Duodenal mucosa (tissue), 2 donors: ENCODE results near the gene FCF1.

Experiments
- H3K27ac ChIP-seq: one replicate; pipeline ENCODE4 v1.7.0; 2013; ENCODE audit warnings: low read depth, low read length
- H3K27me3 ChIP-seq, 2 donors: one replicate each; pipeline ENCODE4 v1.7.0; 2013; ENCODE audit warnings: low read length in 2 of 2, control low read depth in 1 of 2; ENCODE audit not compliant: insufficient read depth in 2 of 2, control insufficient read depth in 1 of 2
- H3K36me3 ChIP-seq, 2 donors: one replicate each; pipeline ENCODE4 v1.7.0; 2013; ENCODE audit warnings: low read length in 2 of 2, control low read depth in 1 of 2; ENCODE audit not compliant: insufficient read depth in 2 of 2, control insufficient read depth in 1 of 2
- H3K4me1 ChIP-seq, 2 donors: one replicate each; pipeline ENCODE4 v1.7.0; 2013; ENCODE audit warnings: low read length in 2 of 2, control low read depth in 1 of 2; ENCODE audit not compliant: insufficient read depth in 2 of 2, control insufficient read depth in 1 of 2
- H3K4me3 ChIP-seq, 2 donors: one replicate each; pipeline ENCODE4 v1.7.0; 2013; ENCODE audit warnings: low read length in 2 of 2, low read depth in 1 of 2
- H3K9ac ChIP-seq, 2 donors: one replicate each; pipeline ENCODE4 v1.7.0; 2013; ENCODE audit warnings: low read length in 2 of 2, low read depth in 1 of 2
- H3K9me3 ChIP-seq, 2 donors: one replicate each; pipeline ENCODE4 v1.7.0; 2013; ENCODE audit warnings: low read length in 2 of 2, control low read depth in 1 of 2; ENCODE audit not compliant: control insufficient read depth in 1 of 2

Gene FCF1

GRCh38 chr14:74682169-74682952, 30.6 kb upstream of the FCF1 start:
- Histone ChIP-seq H3K9ac (no peak overlapping the region), H3K4me3 (no peak overlapping the region), H3K27me3 (no peaks in the 10 kb centered on the region), H3K9me3 (no peaks in the 10 kb centered on the region), H3K4me1 (peaks cover 15 to 22% of the 10 kb centered on the region in 2 donors), H3K27ac (no peak overlapping the region), H3K36me3 (peaks cover 8 to 27% of the 10 kb centered on the region in 2 donors)

GRCh38 chr14:74683406-74683805, 29.5 kb upstream of the FCF1 start:
- Histone ChIP-seq H3K9me3 (no peaks in the 10 kb centered on the region), H3K9ac (no peak overlapping the region), H3K4me1 (peaks cover 16 to 26% of the 10 kb centered on the region in 2 donors), H3K27ac (no peak overlapping the region), H3K36me3 (peaks cover 8 to 29% of the 10 kb centered on the region in 2 donors), H3K27me3 (no peaks in the 10 kb centered on the region), H3K4me3 (no peak overlapping the region)

- H3K27ac ChIP-seq = no peak overlapping the region
- H3K36me3 ChIP-seq = peaks cover 8 to 29% of the 10 kb centered on the region in 2 donors
- H3K9me3 ChIP-seq = no peaks in the 10 kb centered on the region
- no peak overlapping the region for H3K4me3 ChIP-seq
- H3K27me3 ChIP-seq = no peaks in the 10 kb centered on the region
- no peak overlapping the region for H3K9ac ChIP-seq
- H3K4me1 ChIP-seq = peaks cover 16 to 26% of the 10 kb centered on the region in 2 donors
Measured at GRCh38 chr14:74684434-74684833, 28.5 kb upstream of the FCF1 start.

DNA sequence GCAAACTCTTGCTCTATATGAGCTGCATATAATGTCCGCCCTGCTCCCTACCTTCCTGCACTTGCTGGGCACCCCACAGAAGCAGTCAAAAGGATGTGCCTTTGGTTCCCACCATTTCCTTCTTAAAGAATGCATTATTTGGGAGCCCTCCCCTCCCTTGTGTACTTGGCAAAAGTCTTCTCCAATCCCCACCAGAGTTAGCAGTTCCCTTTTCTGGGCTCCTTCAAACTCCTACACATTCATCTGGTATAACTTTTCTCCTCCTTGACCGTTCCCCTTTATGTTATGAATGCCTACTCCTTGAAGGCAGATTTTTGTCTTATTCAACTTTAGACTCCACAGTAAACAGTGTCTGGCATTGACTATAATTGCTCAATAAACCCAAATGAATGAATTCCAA, 27.9 kb upstream of the FCF1 start:
- H3K4me1 ChIP-seq = peaks cover 16 to 26% of the 10 kb centered on the region in 2 donors
- H3K9ac ChIP-seq = no peak overlapping the region
- H3K27ac ChIP-seq = no peak overlapping the region
- H3K9me3 ChIP-seq = no peaks in the 10 kb centered on the region
- peaks cover 8 to 33% of the 10 kb centered on the region in 2 donors for H3K36me3 ChIP-seq
- H3K4me3 ChIP-seq = no peak overlapping the region
- H3K27me3 ChIP-seq = no peaks in the 10 kb centered on the region

DNA sequence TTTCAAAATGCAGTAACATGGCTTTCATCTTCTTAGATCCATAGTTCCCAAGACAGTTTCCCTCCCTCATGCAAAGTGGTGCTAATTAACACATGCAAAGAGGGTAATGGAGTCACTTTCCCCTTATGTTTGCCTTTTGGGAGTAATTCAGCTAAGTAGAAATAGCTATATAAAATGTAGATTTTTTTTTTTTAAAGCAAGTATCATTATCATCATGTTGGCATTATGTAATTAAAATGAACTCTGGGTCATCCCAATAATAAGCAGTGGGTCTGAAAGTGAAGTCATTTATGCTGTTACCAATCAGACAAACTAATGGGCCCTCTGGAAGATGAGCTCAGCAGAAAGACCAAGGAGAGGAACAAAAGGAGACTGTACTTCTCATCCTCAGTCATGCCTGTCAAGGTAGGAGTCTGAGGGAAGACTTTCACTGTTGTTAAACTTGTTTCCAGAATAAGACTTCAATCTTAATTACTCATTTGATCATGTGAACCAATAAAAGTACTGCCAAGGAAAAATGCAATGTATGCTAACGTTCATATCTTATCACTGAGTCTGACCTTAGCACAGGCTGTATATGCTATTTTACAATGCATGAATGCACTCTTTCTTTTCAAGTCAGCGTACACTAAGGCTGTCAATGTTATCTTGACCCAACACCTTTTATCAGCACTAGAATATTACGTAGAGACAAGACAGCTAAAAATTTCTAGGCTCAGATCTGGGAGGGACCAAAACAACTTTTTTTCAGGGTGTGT, 26.8 kb upstream of the FCF1 start:
- no peak overlapping the region for H3K9ac ChIP-seq
- peaks cover 16 to 26% of the 10 kb centered on the region in 2 donors for H3K4me1 ChIP-seq
- H3K4me3 ChIP-seq = no peak overlapping the region
- H3K27me3 ChIP-seq = no peaks in the 10 kb centered on the region
- H3K36me3 ChIP-seq = peaks cover 8 to 39% of the 10 kb centered on the region in 2 donors
- no peaks in the 10 kb centered on the region for H3K9me3 ChIP-seq
- no peak overlapping the region for H3K27ac ChIP-seq

DNA sequence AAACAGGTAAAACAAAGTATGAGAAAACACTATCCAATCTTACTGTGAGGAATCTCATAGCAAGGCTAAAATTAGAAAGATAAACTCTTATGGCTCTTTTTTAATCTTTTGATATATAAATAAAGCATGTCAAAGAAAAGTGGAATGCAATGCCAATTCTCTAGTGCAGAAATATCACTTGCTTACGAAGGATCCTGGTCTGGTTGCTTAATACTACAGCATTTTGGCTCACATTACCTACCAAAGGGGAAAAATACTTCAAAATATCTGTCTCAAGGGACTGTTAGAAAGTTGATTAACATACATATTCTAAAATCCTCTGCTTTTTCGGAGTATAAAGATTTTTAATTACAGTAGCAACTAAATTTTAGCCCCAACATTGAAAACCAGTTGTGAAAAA, 21.5 kb upstream of the FCF1 start:
- no peak overlapping the region for H3K4me3 ChIP-seq
- H3K9ac ChIP-seq = no peak overlapping the region
- H3K36me3 ChIP-seq = peaks cover 0 to 26% of the 10 kb centered on the region in 2 donors
- peaks cover 8 to 11% of the 10 kb centered on the region in 2 donors for H3K4me1 ChIP-seq
- no peaks in the 10 kb centered on the region for H3K9me3 ChIP-seq
- no peaks in the 10 kb centered on the region for H3K27me3 ChIP-seq
- H3K27ac ChIP-seq = no peak overlapping the region

GRCh38 chr14:74693191-74693590, 19.8 kb upstream of the FCF1 start:
- no peak overlapping the region for H3K4me3 ChIP-seq
- H3K4me1 ChIP-seq = no peaks in the 10 kb centered on the region
- H3K36me3 ChIP-seq = peaks cover 0 to 28% of the 10 kb centered on the region in 2 donors
- no peak overlapping the region for H3K9ac ChIP-seq
- H3K9me3 ChIP-seq = no peaks in the 10 kb centered on the region
- H3K27me3 ChIP-seq = no peaks in the 10 kb centered on the region
- H3K27ac ChIP-seq = no peak overlapping the region

- H3K4me1 ChIP-seq = no peaks in the 10 kb centered on the region
- no peaks in the 10 kb centered on the region for H3K27me3 ChIP-seq
- no peak overlapping the region for H3K27ac ChIP-seq
- H3K36me3 ChIP-seq = peaks cover 0 to 21% of the 10 kb centered on the region in 2 donors
- H3K9ac ChIP-seq = no peak overlapping the region
- H3K4me3 ChIP-seq = no peak overlapping the region
- H3K9me3 ChIP-seq = no peaks in the 10 kb centered on the region
Measured at GRCh38 chr14:74695406-74695805, 17.5 kb upstream of the FCF1 start.

- Histone ChIP-seq H3K9ac (no peak overlapping the region), H3K4me1 (no peaks in the 10 kb centered on the region), H3K36me3 (peaks cover 0 to 8% of the 10 kb centered on the region in 2 donors), H3K27ac (no peak overlapping the region), H3K9me3 (no peaks in the 10 kb centered on the region), H3K4me3 (no peak overlapping the region), H3K27me3 (no peaks in the 10 kb centered on the region)
Measured at GRCh38 chr14:74697011-74697410, 15.9 kb upstream of the FCF1 start.

- no peaks in the 10 kb centered on the region for H3K27me3 ChIP-seq
- H3K4me1 ChIP-seq = no peaks in the 10 kb centered on the region
- H3K4me3 ChIP-seq = no peak overlapping the region
- H3K9me3 ChIP-seq = no peaks in the 10 kb centered on the region
- no peak overlapping the region for H3K27ac ChIP-seq
- H3K9ac ChIP-seq = no peak overlapping the region
- peaks cover 0 to 7% of the 10 kb centered on the region in 2 donors for H3K36me3 ChIP-seq
Measured at GRCh38 chr14:74697543-74697942, 15.4 kb upstream of the FCF1 start.
